Stomach (tissue), 9 donors: ENCODE measurements around the gene TUFM. TPM values are rescaled to one million over a fixed set of nuclear protein-coding genes. Genes with fewer than 3 reads are reported as not detected.

ENCODE experiments used
- DNase-seq, 2 donors: peaks; one replicate each; pipeline versions ENCODE4 v3.0.0 to v3.0.0-alpha.2; 2013 to 2019
- H3K27ac ChIP-seq, 5 donors: fragments of 200-600 bp in 4 of 5; sonication (generic) in 4 of 5; one replicate each; pipeline ENCODE4 v1.5.1; 2013 to 2019; ENCODE audit warnings: mild to moderate bottlenecking in 1 of 5, moderate library complexity in 1 of 5
- H3K27me3 ChIP-seq, 3 donors: fragments of 200-600 bp; sonication (generic); one replicate each; pipeline ENCODE4 v1.5.1; 2017 to 2019; ENCODE audit warnings: mixed run types in 1 of 3
- H3K36me3 ChIP-seq, 4 donors: fragments of 200-600 bp; sonication (generic); 1 replicate in 3 of 4; 2 replicates in 1 of 4; pipeline ENCODE4 v1.5.1; 2016 to 2019
- H3K4me1 ChIP-seq, 4 donors: fragments of 200-600 bp; sonication (generic); one replicate each; pipeline ENCODE4 v1.5.1; 2016 to 2019
- H3K4me3 ChIP-seq, 4 donors: fragments of 200-600 bp; sonication (generic) in 3 of 4; one replicate each; pipeline ENCODE4 v1.5.1; 2016 to 2019; ENCODE audit warnings: mild to moderate bottlenecking in 1 of 4
- H3K9me3 ChIP-seq, 4 donors: fragments of 200-600 bp; sonication (generic); one replicate each; pipeline ENCODE4 v1.5.1; 2016 to 2019
- EP300 ChIP-seq: sonication (generic); formaldehyde crosslinking; IDR thresholded peaks from one replicate; pipeline ENCODE4 v1.6.1; 2017; ENCODE audit warnings: antibody characterized with exemption
- POLR2A ChIP-seq, 4 donors: fragments of 450-650 bp; IDR thresholded peaks; one replicate each; pipeline ENCODE4 v1.6.1; 2016; ENCODE audit warnings: antibody characterized with exemption in 4 of 4, control low read depth in 2 of 4, mild to moderate bottlenecking in 1 of 4, moderate library complexity in 1 of 4
- POLR2AphosphoS5 ChIP-seq, 3 donors: sonication (generic); formaldehyde crosslinking; IDR thresholded peaks; one replicate each; pipeline ENCODE4 v1.6.1; 2016; ENCODE audit warnings: antibody characterized with exemption in 3 of 3
- WGBS, 5 donors: extraction: QIAGEN DNeasy Blood & Tissue Kit in 3 of 5; methylation state at CpG; one replicate each; pipeline versions ENCODE4 v1.1.5 to v1.1.7; 2013 to 2018; 5-methylcytosine and 5-hydroxymethylcytosine counted together
- intact Hi-C: fragments of 100-400 bp; cut with DNase I; formaldehyde crosslinking; loops from one replicate; pipeline ENCODE4 v1.15.1; 2023; ENCODE audit warnings: low total_unique reads
- polyA plus RNA-seq, 3 donors: library from polyadenylated mRNA; stranded (reverse); fragments of 200-250 nt; gene quantifications; one replicate each; pipeline ENCODE4 v1.2.3, GENCODE V29; 2013
- total RNA-seq, 5 donors: library from RNA; depleted of rRNA; stranded (reverse); fragments of >200 nt; gene quantifications; one replicate each; pipeline versions ENCODE4 v1.1.0 to v1.2.3, GENCODE V29; 2014 to 2016
- TF ChIP-seq, protein P1 (sequence below), 7 experiments: fragments of 450-650 bp in 4 of 7; fragments of 200-600 bp in 3 of 7; sonication (generic) in 3 of 7; IDR thresholded peaks; one replicate each; pipeline ENCODE4 v1.5.1; 2016 to 2019; ENCODE audit warnings: antibody characterized with exemption in 7 of 7, control low read depth in 2 of 7, mild to moderate bottlenecking in 1 of 7
- donor health status: healthy with polysubstance abuse.
- donor health status: Bipolar disorder and iron deficiency.
- donor health status: healthy.

Gene TUFM
- total and polyA plus RNA-seq, 8 donors, result 49.8 to 286 (median 98.8) TPM

DNA sequence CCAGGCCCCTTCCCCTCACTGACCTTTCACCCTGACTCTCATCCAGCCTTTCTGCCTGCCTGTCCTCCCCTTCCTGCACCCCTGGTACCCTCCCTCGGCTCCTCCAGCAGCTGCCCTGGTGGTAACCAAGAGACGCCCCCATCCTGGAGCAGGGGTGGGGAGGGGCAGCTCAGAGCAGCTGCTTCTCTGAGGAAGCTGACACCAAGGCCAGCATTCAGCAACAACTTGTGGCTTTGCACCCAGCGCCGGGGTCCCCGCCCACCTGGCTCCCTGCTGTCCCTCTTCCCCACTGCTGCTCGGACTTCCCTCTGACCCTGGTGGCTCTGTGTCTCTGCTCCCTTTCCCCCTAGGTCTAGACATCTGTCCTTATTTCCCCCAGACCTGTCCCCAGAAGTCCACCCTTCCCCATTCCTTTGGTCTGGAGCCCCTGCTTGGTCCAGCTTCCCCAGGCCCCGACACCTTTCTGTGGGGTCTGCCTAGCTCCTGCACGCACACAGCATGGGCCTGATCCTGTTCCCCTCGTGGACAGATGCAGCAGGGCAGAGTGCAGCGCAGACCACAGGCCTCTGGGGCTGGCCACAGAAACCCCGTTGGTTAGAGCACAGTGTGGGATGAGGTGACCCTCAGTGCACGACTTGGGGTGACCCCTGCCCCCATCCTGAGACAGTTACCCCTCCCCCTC lies 31.0 kb upstream of the TUFM start:
- Histone ChIP-seq H3K36me3 (peaks cover 14 to 34% (median 27%) of the 10 kb centered on the region in 4 donors), H3K4me3 (no peak overlapping the region), H3K27me3 (peaks cover 0 to 20% (median 3%) of the 10 kb centered on the region in 3 donors), H3K4me1 (peaks cover 14 to 20% (median 18%) of the 10 kb centered on the region in 4 donors), H3K9me3 (no peaks in the 10 kb centered on the region), H3K27ac (no peak overlapping the region)
- no peak for DNase-seq
- WGBS, 5 donors, result 44 to 62% (median 51%) methylated on average over 11 to 12 of the region's 12 CpGs
- TF ChIP-seq EP300 (no peak), POLR2A (IDR thresholded peaks at IDR 0.05) (no peak), POLR2AphosphoS5 (IDR thresholded peaks at IDR 0.05) (no peak)
- TF ChIP-seq, protein P1, sequence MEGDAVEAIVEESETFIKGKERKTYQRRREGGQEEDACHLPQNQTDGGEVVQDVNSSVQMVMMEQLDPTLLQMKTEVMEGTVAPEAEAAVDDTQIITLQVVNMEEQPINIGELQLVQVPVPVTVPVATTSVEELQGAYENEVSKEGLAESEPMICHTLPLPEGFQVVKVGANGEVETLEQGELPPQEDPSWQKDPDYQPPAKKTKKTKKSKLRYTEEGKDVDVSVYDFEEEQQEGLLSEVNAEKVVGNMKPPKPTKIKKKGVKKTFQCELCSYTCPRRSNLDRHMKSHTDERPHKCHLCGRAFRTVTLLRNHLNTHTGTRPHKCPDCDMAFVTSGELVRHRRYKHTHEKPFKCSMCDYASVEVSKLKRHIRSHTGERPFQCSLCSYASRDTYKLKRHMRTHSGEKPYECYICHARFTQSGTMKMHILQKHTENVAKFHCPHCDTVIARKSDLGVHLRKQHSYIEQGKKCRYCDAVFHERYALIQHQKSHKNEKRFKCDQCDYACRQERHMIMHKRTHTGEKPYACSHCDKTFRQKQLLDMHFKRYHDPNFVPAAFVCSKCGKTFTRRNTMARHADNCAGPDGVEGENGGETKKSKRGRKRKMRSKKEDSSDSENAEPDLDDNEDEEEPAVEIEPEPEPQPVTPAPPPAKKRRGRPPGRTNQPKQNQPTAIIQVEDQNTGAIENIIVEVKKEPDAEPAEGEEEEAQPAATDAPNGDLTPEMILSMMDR (IDR thresholded peaks at IDR 0.05), result no peak
- intact Hi-C loops, result no loop called here

DNA sequence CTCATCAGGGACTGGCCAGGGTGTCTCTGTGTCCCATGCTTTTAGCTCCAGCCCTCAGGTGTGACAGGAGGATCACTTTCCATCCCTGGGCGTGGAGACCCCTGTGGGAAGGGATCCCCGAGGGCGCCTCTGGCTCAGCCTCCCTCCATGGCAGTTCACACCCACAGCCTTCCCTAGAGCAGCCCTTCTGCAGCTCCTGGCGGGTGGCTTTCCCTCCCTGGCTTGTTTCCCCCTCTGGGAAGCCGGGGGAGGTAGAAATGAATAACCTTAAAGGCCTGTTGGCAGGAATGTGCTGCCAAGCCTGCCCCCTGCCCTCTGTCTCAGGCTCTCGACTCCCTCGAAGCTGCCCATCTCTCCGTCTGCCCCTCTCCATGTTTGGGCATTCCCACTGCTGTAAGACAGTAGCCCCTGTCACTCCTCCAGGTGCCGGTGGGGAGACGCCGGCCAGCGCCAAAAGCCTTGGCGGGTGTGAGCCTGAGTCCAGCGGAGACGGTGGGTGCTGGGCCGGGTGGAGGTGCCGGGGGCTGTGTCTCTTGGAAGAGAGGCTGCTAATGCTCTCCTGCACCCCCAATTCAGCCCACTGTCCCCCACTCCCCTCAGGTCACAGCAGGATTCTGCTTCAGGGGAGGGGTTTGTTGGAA lies 30.0 kb upstream of the TUFM start:
- DNase-seq, result no peak
- H3K27me3 ChIP-seq, result peaks cover 0 to 13% (median 3%) of the 10 kb centered on the region in 3 donors
- intact Hi-C loops, result no loop called here
- H3K27ac ChIP-seq, result no peak overlapping the region
- peaks cover 24 to 44% (median 37%) of the 10 kb centered on the region in 4 donors for H3K36me3 ChIP-seq
- peaks cover 14 to 20% (median 18%) of the 10 kb centered on the region in 4 donors for H3K4me1 ChIP-seq
- no peak overlapping the region for H3K4me3 ChIP-seq
- WGBS, 5 donors, result 48 to 69% (median 60%) methylated on average over 14 to 17 of the region's 17 CpGs
- TF ChIP-seq EP300, result no peak
- TF ChIP-seq POLR2A (IDR thresholded peaks at IDR 0.05), result no peak
- TF ChIP-seq POLR2AphosphoS5 (IDR thresholded peaks at IDR 0.05), result no peak
- H3K9me3 ChIP-seq, result no peaks in the 10 kb centered on the region

GRCh38 chr16:28875134-28876018 lies 29.2 kb upstream of the TUFM start:
- peaks cover 11 to 18% (median 15%) of the 10 kb centered on the region in 4 donors for H3K4me1 ChIP-seq
- WGBS, 5 donors, result 56 to 70% (median 63%) methylated on average over 13 of the region's 13 CpGs
- H3K27ac ChIP-seq, result no peak overlapping the region
- H3K9me3 ChIP-seq, result no peaks in the 10 kb centered on the region
- TF ChIP-seq EP300 (no peak), POLR2AphosphoS5 (IDR thresholded peaks at IDR 0.05) (no peak), POLR2A (IDR thresholded peaks at IDR 0.05) (no peak)
- TF ChIP-seq, protein P1 (IDR thresholded peaks at IDR 0.05), result no peak
- DNase-seq, result no peak
- no peak overlapping the region for H3K4me3 ChIP-seq
- peaks cover 0 to 5% (median 0%) of the 10 kb centered on the region in 3 donors for H3K27me3 ChIP-seq
- peaks cover 29 to 51% (median 44%) of the 10 kb centered on the region in 4 donors for H3K36me3 ChIP-seq
- intact Hi-C loops, result no loop called here

DNA sequence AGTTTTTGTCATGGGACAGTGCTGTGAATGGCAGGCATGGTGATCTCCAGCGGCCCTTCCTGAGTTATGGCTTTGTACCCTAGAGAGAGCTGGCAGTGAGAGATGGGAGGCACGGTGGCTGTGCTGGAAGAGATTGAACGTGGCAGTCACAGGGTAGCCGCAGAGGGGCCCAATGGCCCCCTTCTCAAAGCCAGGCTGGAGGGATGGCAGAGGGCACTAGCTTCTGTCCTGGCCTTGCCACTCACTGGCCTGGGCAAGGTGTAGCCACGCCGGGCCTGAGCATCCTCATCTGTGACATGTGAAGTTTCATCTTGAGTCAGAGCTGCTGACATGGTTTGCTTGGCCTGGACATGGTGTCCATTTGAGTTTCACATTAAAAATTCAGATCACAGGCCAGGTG lies 28.3 kb upstream of the TUFM start:
- no peaks in the 10 kb centered on the region for H3K9me3 ChIP-seq
- H3K27ac ChIP-seq, result no peak overlapping the region
- peaks cover 38 to 61% (median 54%) of the 10 kb centered on the region in 4 donors for H3K36me3 ChIP-seq
- no peak for DNase-seq
- no peaks in the 10 kb centered on the region for H3K27me3 ChIP-seq
- H3K4me1 ChIP-seq, result peaks cover 5 to 9% (median 7%) of the 10 kb centered on the region in 4 donors
- no peak overlapping the region for H3K4me3 ChIP-seq
- intact Hi-C loops, result no loop called here
- TF ChIP-seq EP300 (no peak), POLR2AphosphoS5 (IDR thresholded peaks at IDR 0.05) (no peak), POLR2A (IDR thresholded peaks at IDR 0.05) (no peak)
- TF ChIP-seq, protein P1 (IDR thresholded peaks at IDR 0.05), result no peak
- WGBS, 5 donors, result 87 to 97% (median 94%) methylated on average over 6 of the region's 6 CpGs
